Middle frontal gyrus (tissue), 1 donor: ENCODE data around the gene SUGCT.

Experiments used
- DNase-seq: peaks from one replicate; pipeline ENCODE4 v3.0.0-alpha.2; 2015; ENCODE audit warnings: low spot score; ENCODE audit errors: extremely low spot score

The SUGCT gene

DNA sequence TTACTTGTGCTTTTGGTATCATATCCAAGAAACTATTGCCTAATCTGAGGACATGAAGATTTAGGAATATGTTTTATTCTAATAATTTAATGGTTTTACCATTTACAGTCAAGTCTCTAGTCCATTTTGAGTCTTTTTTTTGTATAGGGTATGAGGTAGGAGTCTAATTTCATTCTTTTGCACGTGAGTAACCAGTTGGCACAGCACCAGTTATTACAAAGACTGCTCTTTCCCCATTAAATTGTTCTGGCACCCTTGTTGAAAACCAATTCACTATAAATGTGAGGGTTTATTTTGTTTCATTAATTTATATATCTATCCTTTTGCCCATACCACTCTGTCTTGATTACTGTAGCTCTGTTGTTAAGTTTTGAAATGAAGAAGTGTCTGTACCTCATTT is 381.6 kb downstream of the SUGCT start:
- DNase-seq, result no peak

DNA sequence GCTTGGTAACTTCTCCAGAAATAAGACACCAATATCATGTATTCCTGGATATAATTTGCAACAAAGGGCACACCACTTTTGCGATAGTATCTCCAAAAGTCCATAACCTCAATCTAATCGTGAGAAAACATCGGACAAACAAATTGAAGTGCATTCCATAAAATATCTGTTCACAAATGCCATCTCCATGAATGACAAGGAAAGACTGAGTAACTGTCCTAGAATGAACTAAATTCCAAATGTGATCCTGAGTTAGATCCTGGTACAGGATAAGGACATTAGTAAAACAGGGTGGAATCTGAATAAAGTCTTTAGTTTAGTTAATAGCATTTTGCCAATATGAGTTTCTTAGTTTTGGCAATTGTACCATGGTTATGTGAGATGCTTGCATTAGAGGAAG is 384.2 kb downstream of the SUGCT start:
- DNase-seq, result no peak

DNA sequence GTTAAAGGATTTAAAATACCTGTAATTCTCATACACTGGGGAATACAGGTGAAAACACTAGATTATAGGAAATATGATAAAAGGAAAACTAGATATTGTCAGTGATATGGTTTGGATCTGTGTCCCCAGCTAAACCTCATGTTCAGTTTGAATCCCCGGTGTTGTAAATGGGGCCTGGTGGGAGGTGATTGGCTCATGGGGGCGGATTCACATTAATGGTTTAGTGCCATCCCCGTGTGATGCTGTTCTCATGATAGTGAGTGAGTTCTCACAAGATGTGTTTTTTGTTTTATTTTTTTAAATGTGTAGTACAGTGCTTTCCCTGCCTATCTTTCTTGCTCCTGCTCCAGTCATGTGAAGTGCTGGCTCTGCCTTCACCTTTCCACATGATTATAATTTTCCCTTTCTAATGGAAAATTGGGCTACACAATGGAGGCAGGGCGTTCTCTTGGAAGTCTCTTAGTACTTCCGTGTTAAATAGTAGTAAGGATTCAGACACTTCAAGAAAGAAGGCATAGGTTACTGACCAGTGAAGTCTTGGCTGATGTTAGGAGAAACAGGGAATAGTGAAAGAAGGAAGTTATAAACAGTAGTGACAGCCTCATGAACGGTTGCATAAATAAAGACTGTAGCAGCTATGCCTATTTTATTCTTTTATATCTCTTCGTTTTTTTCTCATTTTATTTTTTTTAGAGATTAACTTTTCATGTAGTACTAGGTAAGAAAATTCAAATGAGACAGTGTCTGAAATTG is 386.4 kb downstream of the SUGCT start:
- DNase-seq, result no peak

DNA sequence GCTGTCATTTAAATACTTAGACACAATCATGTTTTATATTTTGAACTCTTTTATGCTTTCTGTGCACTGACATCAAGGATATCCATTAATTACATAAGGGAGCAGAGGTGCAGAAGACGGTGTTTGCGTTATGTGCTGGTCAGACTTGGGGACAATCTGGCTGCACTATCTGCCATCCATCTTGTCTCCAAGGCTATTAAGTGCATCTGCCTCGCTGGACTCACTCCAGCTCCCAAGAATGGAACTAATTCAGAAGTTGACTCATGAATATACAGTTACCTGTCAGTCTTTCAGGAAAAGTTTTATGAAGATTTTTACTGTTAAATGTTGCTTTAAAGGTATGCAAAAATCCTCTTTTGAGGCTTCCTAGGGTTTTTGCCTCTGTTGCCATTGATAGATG is 391.0 kb downstream of the SUGCT start:
- DNase-seq, result no peak

DNA sequence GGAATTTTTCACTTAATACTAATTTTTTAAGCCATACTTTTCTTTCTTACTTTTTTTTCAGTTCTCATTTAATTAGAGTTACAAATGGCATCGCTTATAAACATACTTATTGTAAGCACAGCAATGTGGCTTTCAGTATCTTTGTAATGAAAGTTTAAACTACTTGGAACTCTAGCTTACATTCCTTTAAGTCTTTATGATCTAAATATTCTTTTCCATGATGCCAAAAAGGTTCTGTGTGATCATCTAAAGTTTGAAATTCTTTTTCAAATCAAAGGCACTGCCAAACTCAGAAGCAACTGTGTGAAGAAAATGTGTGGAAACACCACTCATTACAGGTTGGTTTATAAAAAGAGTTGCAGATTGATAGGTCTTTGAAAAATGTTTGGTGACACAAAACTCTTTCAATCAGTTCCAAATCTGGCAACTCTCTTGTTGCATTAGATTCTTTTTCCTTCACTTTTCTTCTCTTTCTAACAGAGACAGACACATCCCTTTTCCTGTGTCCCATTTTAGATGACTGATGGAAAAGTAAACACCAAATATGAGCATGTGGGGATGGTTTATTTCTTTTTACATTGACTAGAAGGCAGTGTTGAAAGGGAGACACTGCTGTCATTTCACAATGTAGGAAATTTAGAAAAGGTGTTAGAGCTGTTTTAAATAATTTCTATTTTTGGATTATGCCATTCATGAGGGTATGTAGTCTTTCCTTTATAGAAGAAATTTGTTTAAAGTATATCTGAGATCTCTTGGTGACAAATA is 392.3 kb downstream of the SUGCT start:
- DNase-seq, result no peak

DNA sequence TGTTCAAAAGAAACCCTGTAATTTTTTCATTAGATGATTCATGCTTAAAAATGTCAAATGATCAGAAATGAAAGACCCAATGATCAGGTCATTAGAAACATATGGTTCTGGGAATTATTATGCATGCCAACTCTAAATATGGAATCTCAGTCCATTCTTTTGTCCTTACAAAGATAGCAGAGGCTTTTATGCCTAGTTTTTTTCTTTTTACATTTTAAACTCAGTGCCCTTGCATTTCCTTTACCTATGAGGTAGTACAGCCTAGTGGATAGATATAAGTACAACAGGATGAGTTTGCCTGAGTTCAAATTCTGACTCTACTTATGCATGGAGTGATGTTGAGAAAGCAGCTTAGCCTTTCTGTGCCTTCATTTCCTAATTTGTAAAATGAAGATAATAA is 392.9 kb downstream of the SUGCT start:
- no peak for DNase-seq

DNA sequence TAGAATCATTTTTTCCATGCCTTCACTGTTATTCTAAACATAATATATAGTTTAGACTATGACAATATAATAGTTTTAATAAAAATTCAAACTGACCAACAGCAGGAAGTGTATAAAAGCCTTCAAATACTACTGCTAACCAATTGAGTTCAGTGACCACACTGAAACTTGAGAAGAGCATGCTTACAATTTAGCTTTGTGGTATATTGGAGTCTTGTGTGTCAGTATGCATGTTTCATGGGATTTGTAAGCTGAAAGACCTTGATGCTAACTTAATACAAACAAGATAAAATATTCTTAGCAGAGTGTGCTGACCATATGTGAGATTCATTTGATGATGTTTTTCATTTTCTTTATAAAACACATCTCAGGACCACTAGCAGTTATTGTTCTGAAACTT is 395.5 kb downstream of the SUGCT start:
- DNase-seq, result no peak

DNA sequence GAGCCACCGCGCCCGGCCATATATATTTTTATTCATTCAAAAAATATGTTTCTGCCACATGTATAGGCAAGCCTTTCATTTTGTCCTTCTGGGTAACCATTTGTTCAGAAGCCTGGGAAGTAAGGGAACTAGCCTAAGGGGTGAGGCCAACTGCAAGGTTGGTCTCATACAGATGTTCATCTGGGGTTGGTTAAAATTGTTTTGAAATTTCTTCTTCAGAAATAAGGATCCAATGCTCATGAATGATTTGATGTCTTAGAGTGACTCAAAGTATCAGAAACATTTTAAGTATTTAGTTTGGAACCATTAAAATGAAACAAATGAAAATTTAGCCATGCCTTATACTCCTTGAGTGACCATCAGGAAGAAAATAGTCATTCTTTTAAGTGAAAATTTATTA is 397.2 kb downstream of the SUGCT start:
- no peak for DNase-seq

DNA sequence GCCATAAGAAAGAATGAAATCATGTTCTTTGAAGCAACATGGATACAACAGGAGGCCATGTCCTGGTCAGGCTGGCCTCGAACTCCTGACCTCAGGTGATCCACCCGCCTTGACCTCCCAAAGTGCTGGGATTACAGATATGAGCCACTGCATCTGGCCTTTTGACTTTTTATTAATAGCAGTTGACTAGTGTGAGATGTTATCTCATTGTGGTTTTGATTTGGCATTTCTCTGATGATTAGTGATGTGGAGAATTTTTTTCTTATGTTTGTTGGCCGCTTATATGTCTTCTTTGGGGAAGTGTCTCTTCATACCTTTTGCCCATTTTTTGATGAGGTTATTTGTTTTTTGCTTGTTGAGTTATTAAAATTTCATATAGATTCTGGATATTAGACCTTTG is 400.9 kb downstream of the SUGCT start:
- DNase-seq, result no peak

DNA sequence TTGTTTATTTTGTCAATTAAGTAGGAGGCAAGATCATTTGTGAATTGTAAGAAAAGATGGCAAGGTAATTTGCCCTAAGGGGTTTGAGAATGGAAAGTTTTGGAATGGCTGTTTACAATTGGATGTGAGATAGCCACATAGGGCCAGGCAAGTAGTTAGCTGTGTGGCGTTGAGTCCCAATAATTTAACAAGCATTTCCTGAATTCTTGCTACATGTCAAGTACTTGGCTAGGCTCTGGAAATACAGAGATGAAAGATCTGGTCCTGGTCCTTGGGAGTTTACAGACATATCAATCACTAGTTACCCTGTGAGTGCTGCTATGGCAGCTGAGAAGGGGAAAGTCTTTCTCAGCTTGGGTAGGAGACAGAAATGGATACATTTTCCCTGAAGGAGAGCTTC is 401.6 kb downstream of the SUGCT start:
- DNase-seq, result no peak

DNA sequence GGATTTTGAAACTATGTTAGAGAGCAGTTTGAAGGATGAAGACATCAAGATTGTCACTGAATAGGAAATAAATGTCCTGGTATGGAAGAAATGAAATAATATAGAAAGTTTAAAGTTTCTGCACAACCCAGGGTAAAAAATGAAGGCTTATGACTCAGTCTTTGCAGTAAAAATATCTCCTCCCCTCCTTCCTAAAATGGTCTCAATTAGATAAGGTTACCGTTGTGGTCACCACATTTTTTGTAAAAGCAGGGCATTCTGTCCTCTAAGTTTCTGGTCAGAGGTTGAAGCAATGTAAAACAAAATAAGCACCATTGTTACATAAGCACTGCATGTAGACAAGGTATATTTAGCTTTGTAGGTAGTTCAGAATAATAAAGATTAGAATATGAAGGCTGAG is 403.5 kb downstream of the SUGCT start:
- DNase-seq, result no peak

DNA sequence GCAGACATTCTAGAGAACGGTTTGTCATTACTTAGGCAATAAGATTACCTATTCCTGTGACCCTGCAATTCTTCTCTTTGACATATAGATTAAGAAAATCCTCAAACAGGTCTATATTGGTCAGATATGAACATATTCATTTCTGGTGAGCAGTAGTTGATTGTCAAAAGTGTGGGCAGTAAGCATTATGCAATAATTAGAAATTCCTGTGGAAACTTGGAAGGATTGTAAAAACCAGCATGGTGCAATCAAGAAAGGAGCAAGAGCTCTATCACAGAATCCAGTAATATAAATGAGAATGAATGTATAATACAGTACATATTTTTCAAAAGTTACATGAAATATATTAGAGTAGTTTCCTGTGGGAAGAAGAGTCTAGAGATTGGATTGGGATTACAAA is 406.5 kb downstream of the SUGCT start:
- DNase-seq, result no peak

DNA sequence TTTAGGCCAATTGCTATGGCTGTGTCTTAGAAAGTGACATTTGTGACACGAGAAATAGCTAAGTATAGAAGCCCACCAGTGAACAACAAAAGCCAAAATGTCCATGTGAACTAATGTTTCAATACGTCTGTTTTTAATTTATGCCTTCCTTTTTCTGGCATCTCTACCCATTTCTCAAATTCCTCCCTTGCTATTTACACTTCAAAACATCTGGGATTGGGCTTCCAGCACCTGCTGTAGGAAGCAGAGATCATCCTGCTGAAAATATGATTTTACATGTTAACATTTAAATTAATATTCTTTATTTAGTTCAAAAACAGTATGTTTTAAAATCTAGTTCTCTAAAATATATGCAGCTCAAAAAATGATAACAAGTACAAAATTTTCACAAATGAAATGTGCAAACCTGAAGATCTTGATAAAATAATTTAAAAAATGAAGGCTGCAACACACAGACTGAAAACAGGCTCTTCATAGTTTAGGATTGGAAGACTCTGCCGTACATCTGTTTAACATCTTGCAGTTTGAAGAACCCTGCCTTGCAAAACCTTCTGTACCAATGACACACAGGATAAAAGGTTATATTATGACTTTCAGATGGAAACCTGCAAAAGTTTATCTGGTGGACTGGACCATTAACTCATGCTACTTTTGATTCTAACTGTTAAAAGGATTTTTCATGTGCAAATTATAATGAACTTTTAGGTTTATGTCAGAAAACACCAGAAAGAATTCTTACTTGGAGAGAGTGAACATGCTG is 408.4 kb downstream of the SUGCT start:
- no peak for DNase-seq

DNA sequence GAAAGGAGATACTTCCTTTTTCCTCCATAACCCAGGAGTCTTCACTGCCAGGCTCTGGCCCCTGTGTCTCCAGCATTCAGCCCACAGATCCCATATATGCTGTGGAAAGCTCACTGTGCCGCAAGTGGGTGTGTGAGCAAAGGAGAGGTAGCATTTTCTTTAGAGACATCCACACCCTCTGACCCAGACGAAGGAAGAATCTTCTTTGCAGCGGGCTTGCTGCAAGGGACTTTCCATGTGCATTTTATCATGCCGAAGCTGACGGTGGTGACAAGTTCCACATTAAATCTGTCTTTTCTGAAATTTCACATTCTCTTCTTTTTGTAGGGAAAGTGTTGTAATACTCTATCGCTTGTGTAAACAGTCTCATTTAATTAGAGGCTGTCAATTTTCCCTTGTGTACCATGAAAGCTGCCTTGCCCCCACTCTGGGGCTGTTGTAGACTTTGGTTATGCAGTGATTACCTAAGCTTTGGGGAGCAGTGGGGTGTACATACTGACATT is 409.5 kb downstream of the SUGCT start:
- no peak for DNase-seq

DNA sequence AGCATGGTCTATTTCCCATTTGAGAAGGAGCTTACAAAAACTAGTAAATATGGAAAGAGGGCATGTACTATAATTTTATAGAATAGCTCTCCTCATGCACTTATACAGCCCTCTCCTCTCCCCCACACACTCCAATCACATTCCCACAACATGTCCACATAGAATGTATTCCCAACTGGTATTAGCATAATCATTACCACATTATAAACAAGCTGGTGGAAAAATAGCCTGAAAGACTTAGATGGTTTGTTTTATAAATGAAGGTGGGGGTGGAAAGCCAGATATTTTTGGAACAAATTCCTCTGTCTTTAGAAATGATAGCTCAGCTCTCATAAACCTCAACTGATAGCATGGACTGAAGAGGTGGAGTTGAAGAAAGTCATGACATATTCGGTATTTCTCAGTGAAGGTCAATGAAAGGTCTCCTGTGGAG is 410.1 kb downstream of the SUGCT start:
- no peak for DNase-seq

DNA sequence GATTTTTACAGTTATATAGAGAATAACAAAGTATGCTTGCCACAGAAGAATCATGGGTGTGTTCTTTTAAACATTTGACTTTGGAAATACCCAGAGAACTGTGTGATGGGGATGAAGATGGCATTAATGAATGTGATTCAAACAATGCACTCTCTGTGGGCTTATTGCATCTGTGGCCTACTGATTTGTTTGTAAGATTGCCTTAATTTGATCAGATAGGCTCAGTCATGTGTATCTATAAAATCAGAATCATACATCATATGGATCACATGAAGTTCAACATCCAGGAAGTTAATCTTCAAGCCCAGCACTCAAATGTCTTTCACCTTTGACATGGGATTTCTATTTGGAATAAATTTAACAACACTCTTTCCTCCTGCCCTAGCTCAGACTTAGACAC is 410.9 kb downstream of the SUGCT start:
- no peak for DNase-seq

DNA sequence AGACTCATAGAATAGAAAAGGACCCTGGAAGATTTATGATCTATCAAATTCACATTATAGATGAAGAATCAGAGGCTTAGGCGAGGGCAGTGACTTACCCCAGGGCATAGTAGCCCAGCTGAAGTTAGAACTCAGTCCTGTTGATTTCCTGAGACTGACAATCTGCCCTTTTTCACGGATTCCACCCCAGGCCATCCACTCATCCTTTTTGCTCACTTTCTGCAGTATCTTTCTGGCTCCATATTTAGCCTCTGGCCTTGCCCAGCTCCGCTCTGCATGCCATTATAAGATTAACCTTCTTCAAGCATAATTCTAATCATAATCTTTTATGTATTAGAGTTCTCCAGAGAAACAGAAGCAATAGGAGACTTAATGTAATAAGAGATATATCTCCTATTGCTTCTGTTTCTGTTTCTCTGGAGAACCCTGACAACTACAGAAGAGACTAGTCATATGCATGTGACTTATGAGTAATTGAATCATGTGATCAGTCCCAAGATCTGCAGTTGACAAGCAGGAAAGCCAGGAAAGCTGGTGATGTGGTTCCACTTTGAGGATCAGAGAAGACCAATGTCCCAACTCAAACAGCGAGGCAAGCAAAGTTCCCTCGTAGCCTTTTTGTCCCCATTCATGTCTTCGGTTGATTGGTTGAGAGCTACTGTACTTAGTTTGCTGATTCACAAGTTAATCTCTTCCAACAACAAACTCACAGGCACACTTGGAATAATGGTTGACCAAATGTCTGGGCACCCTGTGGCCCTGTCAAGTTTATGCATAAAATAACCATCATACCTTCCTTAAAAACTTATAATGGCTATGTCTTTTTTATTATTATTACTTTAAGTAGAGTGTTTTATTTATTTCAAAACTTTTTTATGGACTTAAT is 412.1 kb downstream of the SUGCT start:
- DNase-seq, result no peak

DNA sequence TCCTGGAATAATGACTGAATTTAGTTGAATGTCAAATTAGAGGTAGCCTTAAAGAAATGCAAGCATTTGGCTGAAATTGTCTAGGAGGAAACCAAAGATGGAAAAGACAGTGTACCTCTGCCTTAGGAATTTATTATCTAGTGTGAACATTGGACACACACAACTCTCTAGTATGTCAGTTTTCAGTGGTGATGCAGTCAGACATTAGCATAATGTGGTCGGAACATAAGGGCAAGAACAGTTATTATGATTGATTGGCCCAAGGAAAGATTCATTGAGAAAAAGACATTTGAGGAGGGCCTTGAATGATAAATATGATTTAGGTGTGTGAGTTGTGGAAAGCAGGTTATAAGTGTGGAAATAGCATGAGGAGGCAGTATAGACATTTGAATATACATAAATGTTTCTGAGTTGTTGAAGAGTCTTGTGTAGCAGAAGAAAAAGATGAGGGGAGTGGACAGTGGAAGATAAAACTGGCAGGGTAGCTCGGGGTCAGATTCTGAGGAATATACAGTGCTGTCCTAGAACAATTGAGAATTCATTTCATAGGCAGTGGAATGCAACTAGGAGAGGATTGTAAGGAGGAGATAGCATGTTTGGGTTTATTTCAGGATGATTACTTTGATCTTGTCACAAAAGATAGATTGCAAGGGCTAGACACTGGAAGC is 414.7 kb downstream of the SUGCT start:
- no peak for DNase-seq

DNA sequence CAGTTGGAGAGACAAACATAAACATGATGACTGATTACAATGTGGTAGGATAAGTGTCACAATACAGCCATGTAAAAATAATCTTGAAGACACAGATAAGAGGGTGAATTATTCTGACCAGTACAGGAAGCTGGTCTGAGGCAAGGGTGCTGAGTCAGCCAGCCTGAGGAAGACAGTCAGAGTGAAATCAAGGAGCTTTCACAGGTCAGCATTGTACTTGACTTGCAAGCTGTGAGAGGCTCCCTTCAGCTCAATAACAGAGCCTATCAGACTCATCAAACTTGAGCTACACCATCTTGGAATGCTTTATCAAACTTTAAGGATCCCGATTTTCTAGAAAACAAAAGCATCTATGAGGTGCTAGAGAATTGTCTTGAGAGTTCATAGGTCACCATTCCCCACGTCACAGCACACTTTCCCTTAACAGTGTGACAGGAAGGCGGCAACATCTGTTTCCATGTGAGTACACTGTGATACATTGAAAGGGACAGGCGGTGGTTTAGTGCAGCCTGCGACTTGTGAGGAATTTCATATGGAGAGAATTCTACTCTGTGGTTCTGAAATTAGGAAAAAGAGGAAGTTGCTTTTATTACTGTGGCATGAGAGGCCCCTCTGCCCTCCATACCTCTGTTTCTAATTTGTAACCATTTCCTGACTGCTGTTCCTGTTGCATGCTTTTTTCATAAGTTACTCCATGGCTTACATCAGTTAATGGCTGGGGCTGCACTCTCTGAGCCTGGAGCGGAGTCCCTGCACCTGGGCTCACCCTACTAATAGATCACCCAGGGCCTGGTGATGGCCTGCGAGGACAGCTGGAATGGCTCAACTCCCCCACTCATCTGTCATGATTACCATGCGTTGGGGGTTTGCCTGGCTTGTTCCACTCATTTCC is 417.1 kb downstream of the SUGCT start:
- no peak for DNase-seq

DNA sequence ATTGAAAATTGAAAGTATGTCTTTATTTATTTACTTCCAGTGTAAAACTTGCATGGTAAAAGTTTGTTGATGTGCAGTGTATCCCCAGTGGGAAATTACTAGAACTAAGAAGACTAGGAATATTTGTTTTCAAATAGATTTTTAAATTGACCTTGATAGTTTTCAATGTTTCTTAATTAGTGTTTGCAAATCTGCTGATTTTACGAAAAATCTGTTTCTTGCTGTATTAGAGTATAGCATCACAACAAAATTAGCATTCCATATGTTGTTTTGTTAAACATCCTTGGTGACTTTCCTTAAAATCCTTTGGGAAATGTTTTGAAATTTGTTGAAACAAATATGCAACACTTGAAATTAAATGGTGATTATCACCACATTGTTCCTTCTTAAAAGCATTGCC is 425.9 kb downstream of the SUGCT start:
- DNase-seq, result no peak
